Esophagus muscularis mucosa (tissue), 4 donors: ENCODE data around the gene FOXRED2. TPM values are rescaled to one million over a fixed set of nuclear protein-coding genes. Genes with fewer than 3 reads are reported as not detected.
"Not testable (repeated sequence)": the region's sequence is repeated elsewhere in the genome, so short reads cannot be mapped to it uniquely, and the experiment has no call there.

Experiments
- DNase-seq: peaks from one replicate; pipeline ENCODE4 v3.0.0-alpha.2; 2017; ENCODE audit errors: extremely low spot score
- H3K27ac ChIP-seq, 4 donors: fragments of 200-600 bp; sonication (generic); replicated peaks in 1 of 4; 1 replicate in 3 of 4; 2 replicates in 1 of 4; pipeline ENCODE4 v1.5.1; 2016 to 2019; ENCODE audit warnings: mild to moderate bottlenecking in 1 of 4
- H3K27me3 ChIP-seq, 4 donors: fragments of 200-600 bp; sonication (generic); one replicate each; pipeline versions ENCODE4 v1.5.1 to v1.6.0; 2016 to 2019
- H3K36me3 ChIP-seq, 4 donors: fragments of 200-600 bp; sonication (generic); one replicate each; pipeline ENCODE4 v1.5.1; 2016 to 2019
- H3K4me1 ChIP-seq, 4 donors: fragments of 200-600 bp; sonication (generic); one replicate each; pipeline ENCODE4 v1.5.1; 2016 to 2019
- H3K4me3 ChIP-seq, 4 donors: fragments of 200-600 bp; sonication (generic); 1 replicate in 2 of 4; 2 replicates in 2 of 4; pipeline ENCODE4 v1.5.1; 2016 to 2019; ENCODE audit warnings: mild to moderate bottlenecking in 4 of 4, moderate library complexity in 1 of 4
- H3K9me3 ChIP-seq, 4 donors: fragments of 200-600 bp; sonication (generic); 1 replicate in 3 of 4; 2 replicates in 1 of 4; pipeline ENCODE4 v1.5.1; 2016 to 2019
- CTCF ChIP-seq, 3 experiments: fragments of 200-600 bp in 2 of 3; fragments of 450-650 bp in 1 of 3; sonication (generic) in 2 of 3; IDR thresholded peaks; one replicate each; pipeline ENCODE4 v1.5.1; 2017 to 2019; ENCODE audit warnings: antibody characterized with exemption in 3 of 3, mild to moderate bottlenecking in 2 of 3, moderate library complexity in 1 of 3
- EP300 ChIP-seq: sonication (generic); formaldehyde crosslinking; IDR thresholded peaks from one replicate; pipeline ENCODE4 v1.6.1; 2017; ENCODE audit warnings: antibody characterized with exemption
- POLR2A ChIP-seq: fragments of 450-650 bp; IDR thresholded peaks from one replicate; pipeline ENCODE4 v1.6.1; 2017; ENCODE audit warnings: antibody characterized with exemption, moderate library complexity, mild to moderate bottlenecking, low read depth
- POLR2AphosphoS5 ChIP-seq, 2 donors: sonication (generic); formaldehyde crosslinking; IDR thresholded peaks; one replicate each; pipeline ENCODE4 v1.6.1; 2017; ENCODE audit warnings: antibody characterized with exemption in 2 of 2
- WGBS: methylation state at CpG from one replicate; pipeline ENCODE4 v1.1.5; 2018; 5-methylcytosine and 5-hydroxymethylcytosine counted together
- intact Hi-C: fragments of 100-400 bp; cut with DNase I; formaldehyde crosslinking; loops from one replicate; pipeline ENCODE4 v1.15.1; 2023
- total RNA-seq, 4 donors: library from RNA; depleted of rRNA; stranded (reverse); fragments of >200 nt; gene quantifications; one replicate each; pipeline versions ENCODE4 v1.1.0 to v1.2.1, GENCODE V29; 2016

Gene FOXRED2
- total RNA-seq, 4 donors from 2014 or later: 4.6 to 12.5 (median 5.4) TPM

- H3K27me3 ChIP-seq: peaks cover 0 to 36% (median 2%) of the 10 kb centered on the region in 4 donors
- H3K9me3 ChIP-seq: no peaks in the 10 kb centered on the region
- TF ChIP-seq EP300 (no peak), POLR2A (no peak), POLR2AphosphoS5 (IDR thresholded peaks at IDR 0.05) (no peak), CTCF (IDR thresholded peaks at IDR 0.05) (no peak)
- no peaks in the 10 kb centered on the region for H3K4me1 ChIP-seq
- H3K4me3 ChIP-seq: no peak overlapping the region
- H3K36me3 ChIP-seq: no peaks in the 10 kb centered on the region
- no peak for DNase-seq
- H3K27ac ChIP-seq: no peak overlapping the region
- 43% methylated on average over 9 of the region's 9 CpGs for WGBS
- intact Hi-C loops: no loop called here
These were observed 35.1 kb upstream of the FOXRED2 start for GRCh38 chr22:36541831-36542411.

GRCh38 chr22:36540867-36541642 lies 34.2 kb upstream of the FOXRED2 start:
- Histone ChIP-seq H3K4me1 (no peaks in the 10 kb centered on the region), H3K27me3 (peaks cover 0 to 36% (median 0%) of the 10 kb centered on the region in 4 donors), H3K9me3 (no peaks in the 10 kb centered on the region), H3K27ac (no peak overlapping the region), H3K36me3 (no peaks in the 10 kb centered on the region), H3K4me3 (no peak overlapping the region)
- DNase-seq: no peak
- intact Hi-C loops: no loop called here
- TF ChIP-seq POLR2A (no peak), EP300 (no peak), CTCF (IDR thresholded peaks at IDR 0.05) (no peak), POLR2AphosphoS5 (IDR thresholded peaks at IDR 0.05) (no peak)
- 79% methylated on average over 12 of the region's 12 CpGs for WGBS

- 50% methylated on average over 7 of the region's 7 CpGs for WGBS
- Histone ChIP-seq H3K27ac (no peak overlapping the region), H3K4me3 (no peak overlapping the region), H3K27me3 (peaks cover 0 to 31% (median 0%) of the 10 kb centered on the region in 4 donors), H3K4me1 (no peaks in the 10 kb centered on the region), H3K36me3 (no peaks in the 10 kb centered on the region), H3K9me3 (no peaks in the 10 kb centered on the region)
- intact Hi-C loops: loop anchor here (10.0 kb wide), 1 partner anchor 236 kb away; the partner anchor contains the start of gene IFT27
- DNase-seq: no peak
- TF ChIP-seq POLR2AphosphoS5 (IDR thresholded peaks at IDR 0.05) (no peak), EP300 (no peak), CTCF (IDR thresholded peaks at IDR 0.05) (no peak), POLR2A (no peak)
These were observed 31.7 kb upstream of the FOXRED2 start for GRCh38 chr22:36538529-36538928.

- no peak for DNase-seq
- TF ChIP-seq POLR2A: no peak
- TF ChIP-seq POLR2AphosphoS5 (IDR thresholded peaks at IDR 0.05): no peak
- no peak for TF ChIP-seq CTCF (IDR thresholded peaks at IDR 0.05)
- TF ChIP-seq EP300: no peak
- Histone ChIP-seq H3K4me3 (no peak overlapping the region), H3K27me3 (peaks cover 0 to 31% (median 0%) of the 10 kb centered on the region in 4 donors), H3K36me3 (no peaks in the 10 kb centered on the region), H3K27ac (no peak overlapping the region), H3K9me3 (no peaks in the 10 kb centered on the region), H3K4me1 (no peaks in the 10 kb centered on the region)
- intact Hi-C loops: loop anchor here (10.0 kb wide), 1 partner anchor 238 kb away; the partner anchor contains the start of gene IFT27
- WGBS: 72% methylated on average over 4 of the region's 7 CpGs
These were observed 29.9 kb upstream of the FOXRED2 start for GRCh38 chr22:36536717-36537116.

GRCh38 chr22:36533320-36533719 lies 26.5 kb upstream of the FOXRED2 start:
- intact Hi-C loops: loop anchor here (10.0 kb wide), 1 partner anchor 241 kb away; the partner anchor contains the start of gene IFT27
- not testable (repeated sequence) for DNase-seq
- WGBS: 92% methylated on average over 4 of the region's 4 CpGs

More at GRCh38 chr22:36533320-36533719, 26.5 kb upstream of the FOXRED2 start:
- H3K27ac ChIP-seq, H3K4me1 ChIP-seq, H3K4me3 ChIP-seq, H3K36me3 ChIP-seq, H3K9me3 ChIP-seq: not testable (repeated sequence)
- peaks cover 0 to 20% (median 2%) of the 10 kb centered on the region in 4 donors for H3K27me3 ChIP-seq
